Retinal pigment epithelial cell (primary cell): ENCODE measurements around the gene HS3ST4.

Source experiments
- DNase-seq: peaks from one replicate; pipeline ENCODE4 v3.0.0-alpha.2; 2010; ENCODE audit warnings: low read depth
- H3K4me3 ChIP-seq: 2 replicates; pipeline ENCODE4 v1.5.1; 2011; ENCODE audit warnings: mild to moderate bottlenecking, low read length, control low read depth, moderate library complexity
- CTCF ChIP-seq: conservative IDR thresholded peaks from 2 replicates; pipeline ENCODE4 v1.5.1; 2011; ENCODE audit warnings: low read depth, low read length, control low read depth, inconsistent platforms

Gene HS3ST4

GRCh38 chr16:25709213-25709612, 17.5 kb downstream of the HS3ST4 start:
- TF ChIP-seq CTCF, result no peak
- no peak for DNase-seq
- H3K4me3 ChIP-seq, result no peak overlapping the region

DNA sequence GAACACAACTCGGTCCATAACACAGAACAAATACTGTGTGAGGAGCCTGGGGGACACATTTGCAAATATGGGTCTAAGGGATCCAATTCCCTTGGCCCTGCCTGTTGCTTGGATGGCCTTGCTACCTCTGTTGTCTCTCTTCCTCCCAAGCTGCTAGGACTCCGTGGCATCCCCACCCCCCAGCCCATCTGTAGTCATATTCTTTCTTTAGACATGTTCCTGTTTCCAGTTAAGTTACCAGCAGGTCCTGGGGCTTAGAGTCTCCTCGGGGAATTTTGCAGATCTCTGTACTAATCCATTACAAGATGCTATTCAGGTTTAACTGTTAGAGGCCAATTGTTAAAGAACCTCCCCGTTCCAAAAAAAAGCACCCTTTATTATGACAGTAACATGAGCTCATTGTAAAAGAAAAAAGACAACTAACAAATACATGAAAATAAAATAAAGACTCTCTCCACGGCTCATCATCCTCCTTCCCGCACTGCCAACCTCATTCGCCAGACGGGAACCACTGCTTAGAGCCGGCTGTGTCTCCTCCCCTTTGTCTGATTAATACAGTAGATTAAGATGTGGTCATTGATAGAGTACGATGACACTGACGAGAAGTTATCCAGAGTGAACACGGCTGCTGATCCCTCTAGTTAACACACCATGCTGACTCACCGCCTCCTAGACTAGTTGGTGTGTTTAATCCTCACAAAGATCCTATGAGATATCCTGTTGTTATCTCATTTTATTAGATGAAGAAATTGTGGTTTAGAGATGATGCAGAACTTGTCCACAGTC, 22.2 kb downstream of the HS3ST4 start:
- no peak for DNase-seq
- no peak overlapping the region for H3K4me3 ChIP-seq
- TF ChIP-seq CTCF, result no peak

GRCh38 chr16:25716186-25716585, 24.4 kb downstream of the HS3ST4 start:
- H3K4me3 ChIP-seq, result no peak overlapping the region
- DNase-seq, result no peak
- TF ChIP-seq CTCF, result no peak

- DNase-seq, result no peak
- TF ChIP-seq CTCF, result no peak
Observed at GRCh38 chr16:25721439-25721838, 29.7 kb downstream of the HS3ST4 start.

DNA sequence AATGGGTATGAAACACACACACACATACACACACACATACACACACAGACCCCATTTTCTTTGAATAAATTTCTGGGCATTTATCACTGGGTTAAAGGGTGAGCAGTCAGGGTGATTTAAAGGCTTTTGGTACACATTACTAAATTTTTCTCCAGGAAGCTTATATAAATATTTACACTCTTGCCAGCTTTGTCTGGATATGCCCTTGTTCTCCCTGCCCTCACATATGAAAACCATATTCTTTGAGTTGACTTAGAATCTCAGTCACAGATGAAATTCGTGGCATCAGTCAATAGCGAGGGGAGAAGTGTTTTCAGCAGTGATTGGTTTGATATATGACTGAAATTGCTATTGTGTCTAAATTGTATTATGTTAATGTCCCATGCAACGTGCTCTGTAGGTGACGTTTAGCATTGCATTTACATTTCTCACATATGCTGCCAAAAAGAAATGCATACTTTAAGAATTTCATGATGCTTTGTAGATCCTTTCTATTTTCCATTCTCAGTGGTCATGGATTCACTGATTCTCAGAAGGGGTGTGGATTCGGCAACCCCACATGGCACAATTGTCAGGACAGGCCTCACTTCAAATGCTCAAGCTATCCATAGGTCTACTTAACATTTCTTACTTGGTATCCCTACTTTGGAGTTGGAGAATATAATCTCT, 34.8 kb downstream of the HS3ST4 start:
- no peak for TF ChIP-seq CTCF
- DNase-seq, result no peak
- H3K4me3 ChIP-seq, result no peak overlapping the region

More at GRCh38 chr16:25721439-25721838, 29.7 kb downstream of the HS3ST4 start:
- H3K4me3 ChIP-seq, result no peak overlapping the region

- TF ChIP-seq CTCF, result no peak
- H3K4me3 ChIP-seq, result no peak overlapping the region
- DNase-seq, result no peak
Observed at GRCh38 chr16:25729188-25729915, 37.6 kb downstream of the HS3ST4 start.
